A673 (cell line): ENCODE measurements around the gene LRRC57.

Experiments
- EZH2 ChIP-seq: fragments of 200-600 bp; sonication (generic); IDR thresholded peaks from 2 replicates; pipeline ENCODE4 v1.6.1; 2017; ENCODE audit warnings: borderline replicate concordance, low read depth, mild to moderate bottlenecking, mixed read lengths, antibody characterized with exemption, low read length; ENCODE audit not compliant: poor library complexity, severe bottlenecking
- TF ChIP-seq, protein P1 (sequence below): fragments of 300-800, 200-600 bp; sonication (generic); conservative IDR thresholded peaks from 2 replicates; pipeline ENCODE4 v1.5.1; 2017; ENCODE audit warnings: low read depth, mild to moderate bottlenecking, antibody characterized with exemption, low read length, moderate library complexity, mixed read lengths

DNA sequence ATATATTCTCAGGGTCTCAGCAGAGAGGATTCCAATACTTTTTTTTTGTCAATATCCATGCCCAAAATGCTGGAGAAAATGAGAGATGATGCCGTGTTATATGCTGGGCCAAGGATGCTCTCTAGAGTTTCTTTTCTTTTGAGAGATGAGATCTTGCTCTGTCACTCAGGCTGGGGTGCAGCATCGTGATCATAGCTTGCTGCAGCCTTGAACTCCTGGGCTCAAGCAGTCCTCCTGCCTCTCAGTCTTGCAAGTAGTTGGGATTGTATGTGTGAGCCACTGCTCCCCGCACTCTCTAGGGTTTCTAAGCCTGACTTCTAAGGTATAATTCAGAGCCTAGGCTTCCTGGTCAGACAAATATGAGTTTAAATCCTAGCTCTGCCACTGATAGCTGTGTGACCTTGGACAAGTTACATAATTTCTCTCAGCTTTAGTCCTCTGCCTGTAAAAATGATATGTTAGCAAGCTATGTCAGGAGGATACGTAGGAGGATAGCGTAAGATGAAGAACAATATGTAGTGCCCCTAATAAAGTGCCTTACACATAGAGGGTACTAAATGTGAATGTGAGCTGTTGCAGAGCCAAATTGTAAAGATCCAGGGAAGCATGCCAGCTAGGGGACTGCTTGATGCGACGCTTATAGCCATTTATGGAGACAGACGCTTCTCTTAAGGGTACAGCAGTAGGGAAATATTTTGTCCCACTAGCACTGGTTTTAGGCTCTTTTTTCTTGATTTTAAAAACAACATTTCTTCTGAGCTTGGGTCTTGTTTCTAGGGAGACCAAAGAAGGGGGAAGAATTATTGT, 34.2 kb upstream of the LRRC57 start:
- TF ChIP-seq, protein P1, sequence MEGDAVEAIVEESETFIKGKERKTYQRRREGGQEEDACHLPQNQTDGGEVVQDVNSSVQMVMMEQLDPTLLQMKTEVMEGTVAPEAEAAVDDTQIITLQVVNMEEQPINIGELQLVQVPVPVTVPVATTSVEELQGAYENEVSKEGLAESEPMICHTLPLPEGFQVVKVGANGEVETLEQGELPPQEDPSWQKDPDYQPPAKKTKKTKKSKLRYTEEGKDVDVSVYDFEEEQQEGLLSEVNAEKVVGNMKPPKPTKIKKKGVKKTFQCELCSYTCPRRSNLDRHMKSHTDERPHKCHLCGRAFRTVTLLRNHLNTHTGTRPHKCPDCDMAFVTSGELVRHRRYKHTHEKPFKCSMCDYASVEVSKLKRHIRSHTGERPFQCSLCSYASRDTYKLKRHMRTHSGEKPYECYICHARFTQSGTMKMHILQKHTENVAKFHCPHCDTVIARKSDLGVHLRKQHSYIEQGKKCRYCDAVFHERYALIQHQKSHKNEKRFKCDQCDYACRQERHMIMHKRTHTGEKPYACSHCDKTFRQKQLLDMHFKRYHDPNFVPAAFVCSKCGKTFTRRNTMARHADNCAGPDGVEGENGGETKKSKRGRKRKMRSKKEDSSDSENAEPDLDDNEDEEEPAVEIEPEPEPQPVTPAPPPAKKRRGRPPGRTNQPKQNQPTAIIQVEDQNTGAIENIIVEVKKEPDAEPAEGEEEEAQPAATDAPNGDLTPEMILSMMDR = no peak
- TF ChIP-seq EZH2 = no peak
